ENCODE data around the gene CISTR. TPM values are rescaled to one million over a fixed set of nuclear protein-coding genes. Genes with fewer than 3 reads are reported as not detected.

Gene CISTR
- total and polyA plus RNA-seq, 2 experiments from 2014 or later: not detected

GRCh38 chr12:53713516-53713915 lies 38.3 kb downstream of the CISTR start:
- no peaks in the 10 kb centered on the region for H3K36me3 ChIP-seq (ENCODE audit: insufficient read depth)
- no peak for ATAC-seq
- no peak overlapping the region for H3K27ac Mint-ChIP-seq

DNA sequence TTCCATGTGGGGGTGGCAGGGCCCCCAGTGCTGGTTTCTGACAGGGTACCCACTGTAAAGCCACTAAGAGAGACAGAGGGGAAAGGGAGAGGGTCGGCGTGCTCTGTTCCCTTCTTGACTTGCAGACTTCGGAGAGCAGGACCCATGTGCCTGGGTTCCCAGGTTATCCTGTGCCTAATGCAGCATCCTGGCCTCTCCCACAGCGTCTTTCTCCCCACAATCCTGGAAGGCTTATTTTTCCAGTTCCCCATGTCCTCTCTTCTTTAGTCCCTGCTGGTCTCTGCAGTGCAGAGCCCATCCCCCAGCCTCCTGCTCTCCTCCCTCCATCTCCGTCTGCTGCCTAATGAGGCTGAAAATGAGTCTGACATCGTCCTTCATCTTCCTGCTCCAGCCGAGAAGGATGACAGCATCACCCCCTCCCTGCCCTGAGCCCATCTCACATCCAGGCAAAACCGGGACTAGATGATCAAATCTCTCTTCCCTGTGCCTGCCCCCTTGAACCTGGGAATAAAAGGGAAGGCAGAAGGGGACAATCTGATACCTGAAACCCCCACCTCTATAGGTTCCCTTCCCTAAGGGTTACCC lies 39.6 kb downstream of the CISTR start:
- no peak overlapping the region; the same call in 2 of the 3 replicates for H3K4me3 Mint-ChIP-seq
- H3K4me2 ChIP-seq: no peak overlapping the region
- peaks cover 7% of the 10 kb centered on the region; the same call in 1 of the 2 replicates for H3K27me3 ChIP-seq (ENCODE audit: insufficient read depth)
- H2AFZ ChIP-seq: no peak overlapping the region
- peaks cover 11% of the 10 kb centered on the region for H3K27me3 Mint-ChIP-seq (ENCODE audit: insufficient read depth, low read depth, poor library complexity)
- no peak for ATAC-seq
- H4K20me1 ChIP-seq (replicated peaks; ENCODE audit: insufficient read depth): no peaks in the 10 kb centered on the region
- no peaks in the 10 kb centered on the region for H3K9me2 ChIP-seq (ENCODE audit: insufficient read depth)
- H3K4me3 ChIP-seq: no peak overlapping the region
- no peak overlapping the region for H3K27ac Mint-ChIP-seq
- H3K36me3 Mint-ChIP-seq (ENCODE audit: low read depth): no peaks in the 10 kb centered on the region
- no peak for DNase-seq (ENCODE audit: low spot score)
- H3K4me1 ChIP-seq (ENCODE audit: insufficient read depth): no peaks in the 10 kb centered on the region
- H3K9me3 Mint-ChIP-seq: no peaks in the 10 kb centered on the region
- no peaks in the 10 kb centered on the region for H3F3A ChIP-seq (replicated peaks; ENCODE audit: low read depth)
- no peak overlapping the region for H3K27ac ChIP-seq (ENCODE audit: low read depth)
- H3K79me2 ChIP-seq (replicated peaks; ENCODE audit: insufficient read depth): no peaks in the 10 kb centered on the region
- peaks cover 7% of the 10 kb centered on the region for H3K4me1 Mint-ChIP-seq
- H3K36me3 ChIP-seq (ENCODE audit: insufficient read depth): no peaks in the 10 kb centered on the region
- TF ChIP-seq EZH2phosphoT487 (IDR thresholded peaks at IDR 0.05; ENCODE audit: unreplicated experiment) (no peak), NANOG (IDR thresholded peaks at IDR 0.05; ENCODE audit: borderline replicate concordance) (no peak), ZNF114 (CRISPR knock-in tag; IDR thresholded peaks at IDR 0.05) (no peak), ETS1 (IDR thresholded peaks at IDR 0.05) (no peak), POLR2AphosphoS5 (IDR thresholded peaks at IDR 0.05; ENCODE audit: low read depth) (no peak), CREB1 (CRISPR knock-in tag; IDR thresholded peaks at IDR 0.05; ENCODE audit: low read depth) (no peak), EZH2 (IDR thresholded peaks at IDR 0.05; ENCODE audit: low read depth, unreplicated experiment) (no peak), JUNB (IDR thresholded peaks at IDR 0.05; ENCODE audit: unreplicated experiment) (no peak), ZNF331 (CRISPR knock-in tag; IDR thresholded peaks at IDR 0.05; ENCODE audit: low read depth) (no peak), STAT1 (IDR thresholded peaks at IDR 0.05; ENCODE audit: unreplicated experiment) (no peak)
- TF ChIP-seq, protein P1, sequence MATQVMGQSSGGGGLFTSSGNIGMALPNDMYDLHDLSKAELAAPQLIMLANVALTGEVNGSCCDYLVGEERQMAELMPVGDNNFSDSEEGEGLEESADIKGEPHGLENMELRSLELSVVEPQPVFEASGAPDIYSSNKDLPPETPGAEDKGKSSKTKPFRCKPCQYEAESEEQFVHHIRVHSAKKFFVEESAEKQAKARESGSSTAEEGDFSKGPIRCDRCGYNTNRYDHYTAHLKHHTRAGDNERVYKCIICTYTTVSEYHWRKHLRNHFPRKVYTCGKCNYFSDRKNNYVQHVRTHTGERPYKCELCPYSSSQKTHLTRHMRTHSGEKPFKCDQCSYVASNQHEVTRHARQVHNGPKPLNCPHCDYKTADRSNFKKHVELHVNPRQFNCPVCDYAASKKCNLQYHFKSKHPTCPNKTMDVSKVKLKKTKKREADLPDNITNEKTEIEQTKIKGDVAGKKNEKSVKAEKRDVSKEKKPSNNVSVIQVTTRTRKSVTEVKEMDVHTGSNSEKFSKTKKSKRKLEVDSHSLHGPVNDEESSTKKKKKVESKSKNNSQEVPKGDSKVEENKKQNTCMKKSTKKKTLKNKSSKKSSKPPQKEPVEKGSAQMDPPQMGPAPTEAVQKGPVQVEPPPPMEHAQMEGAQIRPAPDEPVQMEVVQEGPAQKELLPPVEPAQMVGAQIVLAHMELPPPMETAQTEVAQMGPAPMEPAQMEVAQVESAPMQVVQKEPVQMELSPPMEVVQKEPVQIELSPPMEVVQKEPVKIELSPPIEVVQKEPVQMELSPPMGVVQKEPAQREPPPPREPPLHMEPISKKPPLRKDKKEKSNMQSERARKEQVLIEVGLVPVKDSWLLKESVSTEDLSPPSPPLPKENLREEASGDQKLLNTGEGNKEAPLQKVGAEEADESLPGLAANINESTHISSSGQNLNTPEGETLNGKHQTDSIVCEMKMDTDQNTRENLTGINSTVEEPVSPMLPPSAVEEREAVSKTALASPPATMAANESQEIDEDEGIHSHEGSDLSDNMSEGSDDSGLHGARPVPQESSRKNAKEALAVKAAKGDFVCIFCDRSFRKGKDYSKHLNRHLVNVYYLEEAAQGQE (IDR thresholded peaks at IDR 0.05; ENCODE audit: unreplicated experiment): no peak
- TF ChIP-seq, protein P2, sequence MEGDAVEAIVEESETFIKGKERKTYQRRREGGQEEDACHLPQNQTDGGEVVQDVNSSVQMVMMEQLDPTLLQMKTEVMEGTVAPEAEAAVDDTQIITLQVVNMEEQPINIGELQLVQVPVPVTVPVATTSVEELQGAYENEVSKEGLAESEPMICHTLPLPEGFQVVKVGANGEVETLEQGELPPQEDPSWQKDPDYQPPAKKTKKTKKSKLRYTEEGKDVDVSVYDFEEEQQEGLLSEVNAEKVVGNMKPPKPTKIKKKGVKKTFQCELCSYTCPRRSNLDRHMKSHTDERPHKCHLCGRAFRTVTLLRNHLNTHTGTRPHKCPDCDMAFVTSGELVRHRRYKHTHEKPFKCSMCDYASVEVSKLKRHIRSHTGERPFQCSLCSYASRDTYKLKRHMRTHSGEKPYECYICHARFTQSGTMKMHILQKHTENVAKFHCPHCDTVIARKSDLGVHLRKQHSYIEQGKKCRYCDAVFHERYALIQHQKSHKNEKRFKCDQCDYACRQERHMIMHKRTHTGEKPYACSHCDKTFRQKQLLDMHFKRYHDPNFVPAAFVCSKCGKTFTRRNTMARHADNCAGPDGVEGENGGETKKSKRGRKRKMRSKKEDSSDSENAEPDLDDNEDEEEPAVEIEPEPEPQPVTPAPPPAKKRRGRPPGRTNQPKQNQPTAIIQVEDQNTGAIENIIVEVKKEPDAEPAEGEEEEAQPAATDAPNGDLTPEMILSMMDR (conservative IDR thresholded peaks at IDR 0.05; ENCODE audit: low read depth in 2 of 2): no peak

More at GRCh38 chr12:53713516-53713915, 38.3 kb downstream of the CISTR start:
- no peaks in the 10 kb centered on the region for H3K9me3 Mint-ChIP-seq
- no peaks in the 10 kb centered on the region for H3K79me2 ChIP-seq (replicated peaks; ENCODE audit: insufficient read depth)
- DNase-seq (ENCODE audit: low spot score): no peak
- no peaks in the 10 kb centered on the region for H4K20me1 ChIP-seq (replicated peaks; ENCODE audit: insufficient read depth)
- H3K4me3 Mint-ChIP-seq: no peak overlapping the region
- H3K4me2 ChIP-seq: no peak overlapping the region
- H3K4me1 Mint-ChIP-seq: peaks cover 7% of the 10 kb centered on the region
- H3K36me3 Mint-ChIP-seq (ENCODE audit: low read depth): no peaks in the 10 kb centered on the region
- H3K9me2 ChIP-seq (ENCODE audit: insufficient read depth): no peaks in the 10 kb centered on the region
- H3K4me3 ChIP-seq: no peak overlapping the region
- TF ChIP-seq JUNB (IDR thresholded peaks at IDR 0.05; ENCODE audit: unreplicated experiment) (no peak), EZH2 (IDR thresholded peaks at IDR 0.05; ENCODE audit: low read depth, unreplicated experiment) (no peak), ZNF331 (CRISPR knock-in tag; IDR thresholded peaks at IDR 0.05; ENCODE audit: low read depth) (no peak)
- H3K27me3 Mint-ChIP-seq (ENCODE audit: insufficient read depth, low read depth, poor library complexity): peaks cover 8% of the 10 kb centered on the region
- H3K27ac ChIP-seq (ENCODE audit: low read depth): no peak overlapping the region
- H3F3A ChIP-seq (replicated peaks; ENCODE audit: low read depth): no peaks in the 10 kb centered on the region
- no peaks in the 10 kb centered on the region for H3K4me1 ChIP-seq (ENCODE audit: insufficient read depth)
- no peak overlapping the region for H2AFZ ChIP-seq
- peaks cover 6% of the 10 kb centered on the region; the same call in 1 of the 2 replicates for H3K27me3 ChIP-seq (ENCODE audit: insufficient read depth)

Data from GM23338 (cell line).